Ovary (tissue), 9 donors: ENCODE results near the gene CSMD2. TPM values are rescaled to one million over a fixed set of nuclear protein-coding genes. Genes with fewer than 3 reads are reported as not detected.

Experiments used
- DNase-seq, 5 donors: peaks; one replicate each; pipeline ENCODE4 v3.0.0-alpha.2; 2019 to 2020
- H3K27ac ChIP-seq, 2 donors: fragments of 200-600 bp; one replicate each; pipeline versions ENCODE4 v1.5.1 to v1.8.0; 2019 to 2022
- H3K27me3 ChIP-seq: fragments of 200-600 bp; one replicate; pipeline ENCODE4 v1.8.0; 2022
- H3K36me3 ChIP-seq: fragments of 200-600 bp; sonication (generic); one replicate; pipeline ENCODE4 v1.5.1; 2019
- H3K4me1 ChIP-seq: one replicate; pipeline ENCODE4 v1.8.1; 2013; ENCODE audit warnings: mild to moderate bottlenecking, moderate library complexity; ENCODE audit not compliant: insufficient read depth
- H3K4me3 ChIP-seq: fragments of 200-600 bp; sonication (generic); one replicate; pipeline ENCODE4 v1.5.1; 2017
- H3K9me3 ChIP-seq, 2 donors: fragments of 200-600 bp in 1 of 2; sonication (generic) in 1 of 2; one replicate each; pipeline versions ENCODE4 v1.5.1 to v1.8.1; 2013 to 2019; ENCODE audit warnings: mild to moderate bottlenecking in 1 of 2, moderate library complexity in 1 of 2
- CTCF ChIP-seq, 3 donors: fragments of 450-650 bp in 2 of 3; fragments of 200-600 bp in 1 of 3; IDR thresholded peaks; one replicate each; pipeline versions ENCODE4 v1.5.1 to v1.8.0; 2016 to 2022; ENCODE audit warnings: antibody characterized with exemption in 3 of 3, mild to moderate bottlenecking in 1 of 3
- EP300 ChIP-seq: sonication (generic); formaldehyde crosslinking; IDR thresholded peaks from one replicate; pipeline ENCODE4 v1.6.1; 2017; ENCODE audit warnings: antibody characterized with exemption
- POLR2A ChIP-seq: fragments of 450-650 bp; IDR thresholded peaks from one replicate; pipeline ENCODE4 v1.6.1; 2017; ENCODE audit warnings: antibody characterized with exemption, mild to moderate bottlenecking, moderate library complexity
- WGBS, 3 donors: extraction: QIAGEN DNeasy Blood & Tissue Kit in 1 of 3; methylation state at CpG; one replicate each; pipeline versions ENCODE4 v1.1.5 to v1.1.7; 2013 to 2017; 5-methylcytosine and 5-hydroxymethylcytosine counted together
- intact Hi-C, 4 donors: fragments of 100-400 bp; cut with DNase I; formaldehyde crosslinking; loops; one replicate each; pipeline versions ENCODE4 v1.11.0 to v1.15.1; 2022 to 2023
- polyA plus RNA-seq, 2 donors: library from polyadenylated mRNA; stranded (reverse); fragments of 200-250 nt in 1 of 2; fragments of 350-450 nt in 1 of 2; fragmentation: Illumina TruSeq in 1 of 2; extraction: RNeasy Lipid Tissue Mini Kit (QIAGEN cat#74804) in 1 of 2; gene quantifications; one replicate each; pipeline ENCODE4 v1.2.3, GENCODE V29; 2013 to 2014
- total RNA-seq, 7 donors: library from RNA; depleted of rRNA in 2 of 7; stranded (reverse); fragments of >200 nt in 2 of 7; fragmentation: NEBNext Ultra II Directional in 3 of 7; extraction: Animal tissue kit (Norgen Biotek cat#: 25700) in 3 of 7; gene quantifications; one replicate each; pipeline versions ENCODE4 v1.1.0 to v1.2.4, GENCODE V29; 2016 to 2023
- donor health status: DM: no; HTN: no; CAD: no; lungs with moderate emphysema.
- donor health status: DM: no; HTN: no; CAD: no.
- donor health status: Bipolar disorder and iron deficiency.
- donor health status: DM: yes; HTN: yes; CAD: no.
- donor health status: DM: no; HTN: no; CAD: no.
- donor health status: DM: yes; HTN: yes; CAD: no.

The CSMD2 gene
- total and polyA plus RNA-seq, 9 donors = 0.04 to 1.6 (median 0.18) TPM; not detected in 3

- intact Hi-C loops = loop anchor here in 2 of 4 donors (10.0 kb wide), 1 partner anchor 1109 kb away; no protein-coding TSS in a partner anchor
- Histone ChIP-seq H3K4me1 (no peaks in the 10 kb centered on the region), H3K9me3 (no peaks in the 10 kb centered on the region), H3K36me3 (no peaks in the 10 kb centered on the region), H3K27me3 (no peaks in the 10 kb centered on the region), H3K27ac (no peak overlapping the region), H3K4me3 (no peak overlapping the region)
- DNase-seq = no peak
- WGBS, 3 donors = 75 to 78% (median 78%) methylated on average over 7 of the region's 7 CpGs
- no peak for TF ChIP-seq POLR2A
- TF ChIP-seq EP300 = no peak
- TF ChIP-seq CTCF (IDR thresholded peaks at IDR 0.05) = no peak
These were observed 529.6 kb downstream of the CSMD2 start for GRCh38 chr1:33635336-33636012.

GRCh38 chr1:33634806-33635205 is 530.2 kb downstream of the CSMD2 start:
- no peaks in the 10 kb centered on the region for H3K36me3 ChIP-seq
- no peaks in the 10 kb centered on the region for H3K27me3 ChIP-seq
- H3K27ac ChIP-seq = no peak overlapping the region
- TF ChIP-seq CTCF (IDR thresholded peaks at IDR 0.05) (no peak), EP300 (no peak), POLR2A (no peak)
- WGBS, 3 donors = 18 to 28% (median 20%) methylated on average over 9 of the region's 9 CpGs
- H3K4me1 ChIP-seq = no peaks in the 10 kb centered on the region
- no peaks in the 10 kb centered on the region for H3K9me3 ChIP-seq
- DNase-seq = no peak
- intact Hi-C loops = loop anchor here in 2 of 4 donors (10.0 kb wide), 1 partner anchor 1110 kb away; no protein-coding TSS in a partner anchor
- H3K4me3 ChIP-seq = no peak overlapping the region

GRCh38 chr1:33634143-33634542 is 530.9 kb downstream of the CSMD2 start:
- 90 to 96% (median 91%) methylated on average over 5 of the region's 5 CpGs for WGBS, 3 donors
- H3K27ac ChIP-seq = no peak overlapping the region
- TF ChIP-seq EP300 (no peak), CTCF (IDR thresholded peaks at IDR 0.05) (no peak), POLR2A (no peak)
- H3K4me1 ChIP-seq = no peaks in the 10 kb centered on the region
- no peaks in the 10 kb centered on the region for H3K9me3 ChIP-seq
- H3K27me3 ChIP-seq = no peaks in the 10 kb centered on the region
- H3K4me3 ChIP-seq = no peak overlapping the region
- no peaks in the 10 kb centered on the region for H3K36me3 ChIP-seq
- intact Hi-C loops = loop anchor here in 2 of 4 donors (10.0 kb wide), 1 partner anchor 1111 kb away; no protein-coding TSS in a partner anchor
- no peak for DNase-seq

GRCh38 chr1:33633019-33633801 is 531.8 kb downstream of the CSMD2 start:
- WGBS, 3 donors = 30 to 40% (median 40%) methylated on average over 29 of the region's 29 CpGs
- no peaks in the 10 kb centered on the region for H3K9me3 ChIP-seq
- H3K36me3 ChIP-seq = no peaks in the 10 kb centered on the region
- no peaks in the 10 kb centered on the region for H3K27me3 ChIP-seq
- no peaks in the 10 kb centered on the region for H3K4me1 ChIP-seq
- H3K4me3 ChIP-seq = no peak overlapping the region
- no peak overlapping the region for H3K27ac ChIP-seq
- peak; percentile 71 to 83 (median 81) for DNase-seq
- TF ChIP-seq POLR2A = no peak
- peak; percentile 40 to 62 (median 53) for TF ChIP-seq CTCF (IDR thresholded peaks at IDR 0.05)
- intact Hi-C loops = loop anchor here in 2 of 4 donors (10.0 kb wide), 1 partner anchor 1112 kb away; no protein-coding TSS in a partner anchor
